ENCODE data around the gene SDHB. TPM values are rescaled to one million over a fixed set of nuclear protein-coding genes. Genes with fewer than 3 reads are reported as not detected.

SDHB gene
- total and polyA plus RNA-seq, 9 of the 15 experiments (the other 6 are each of a cell fraction or from before 2014, with no cell fraction given), result 207 to 554 (median 365) TPM

DNA sequence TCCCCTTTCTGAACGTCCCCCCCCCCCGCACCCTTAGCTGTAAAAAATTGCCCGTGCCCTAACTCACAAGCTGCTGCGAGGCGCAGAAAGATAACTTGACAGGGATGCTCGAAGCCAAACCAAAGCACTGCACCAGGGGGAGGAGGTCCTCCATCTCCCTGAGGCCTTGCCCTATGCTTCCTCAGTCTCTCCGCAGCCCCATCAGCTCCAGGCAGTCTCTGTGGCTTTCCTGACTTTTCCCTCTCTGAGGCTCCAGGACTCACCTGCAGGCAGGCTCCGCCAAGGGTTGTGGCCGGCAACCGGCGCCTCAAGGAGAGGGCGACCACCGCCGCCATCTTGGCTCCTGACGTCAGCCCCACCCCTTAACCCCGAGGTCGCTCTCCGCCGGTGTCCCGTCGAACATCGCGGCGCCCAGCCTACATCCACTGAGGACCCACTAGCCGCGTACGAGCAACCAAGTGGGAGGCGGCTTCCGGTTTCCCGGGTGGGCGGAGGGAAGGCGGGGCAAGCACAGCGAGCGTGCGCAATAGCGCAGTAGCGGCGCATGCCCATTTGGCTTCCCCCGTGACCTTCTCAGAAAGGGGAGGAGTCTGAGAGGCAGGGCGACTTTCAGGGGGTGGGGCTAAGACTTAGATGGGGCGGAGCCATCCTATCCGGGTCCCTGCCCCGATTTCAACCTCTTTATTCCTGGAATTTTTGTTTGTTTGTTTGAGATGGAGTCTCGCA lies at the start of gene SDHB (continued):
- no peak for TF ChIP-seq TOE1 (IDR thresholded peaks at IDR 0.05; ENCODE audit: borderline replicate concordance)
- TF ChIP-seq TOE1 (CRISPR knock-in tag; IDR thresholded peaks at IDR 0.05; ENCODE audit: borderline replicate concordance, low read depth), result no peak
- TF ChIP-seq, protein P1, sequence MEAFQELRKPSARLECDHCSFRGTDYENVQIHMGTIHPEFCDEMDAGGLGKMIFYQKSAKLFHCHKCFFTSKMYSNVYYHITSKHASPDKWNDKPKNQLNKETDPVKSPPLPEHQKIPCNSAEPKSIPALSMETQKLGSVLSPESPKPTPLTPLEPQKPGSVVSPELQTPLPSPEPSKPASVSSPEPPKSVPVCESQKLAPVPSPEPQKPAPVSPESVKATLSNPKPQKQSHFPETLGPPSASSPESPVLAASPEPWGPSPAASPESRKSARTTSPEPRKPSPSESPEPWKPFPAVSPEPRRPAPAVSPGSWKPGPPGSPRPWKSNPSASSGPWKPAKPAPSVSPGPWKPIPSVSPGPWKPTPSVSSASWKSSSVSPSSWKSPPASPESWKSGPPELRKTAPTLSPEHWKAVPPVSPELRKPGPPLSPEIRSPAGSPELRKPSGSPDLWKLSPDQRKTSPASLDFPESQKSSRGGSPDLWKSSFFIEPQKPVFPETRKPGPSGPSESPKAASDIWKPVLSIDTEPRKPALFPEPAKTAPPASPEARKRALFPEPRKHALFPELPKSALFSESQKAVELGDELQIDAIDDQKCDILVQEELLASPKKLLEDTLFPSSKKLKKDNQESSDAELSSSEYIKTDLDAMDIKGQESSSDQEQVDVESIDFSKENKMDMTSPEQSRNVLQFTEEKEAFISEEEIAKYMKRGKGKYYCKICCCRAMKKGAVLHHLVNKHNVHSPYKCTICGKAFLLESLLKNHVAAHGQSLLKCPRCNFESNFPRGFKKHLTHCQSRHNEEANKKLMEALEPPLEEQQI (IDR thresholded peaks at IDR 0.05), result no peak
- TF ChIP-seq CHD2 (IDR thresholded peaks at IDR 0.05; ENCODE audit: low read depth, low read length), result peak; percentile 55; the same call in 1 of the 2 replicates
- TF ChIP-seq SRSF9 (IDR thresholded peaks at IDR 0.05; ENCODE audit: borderline replicate concordance, low read depth, low read length), result no peak
- TF ChIP-seq CEBPG (CRISPR knock-in tag; IDR thresholded peaks at IDR 0.05), result 0 out of 2 replicates have a peak, but pooled peaks have one; percentile 24
- no peak for TF ChIP-seq CEBPG (tag; conservative IDR thresholded peaks at IDR 0.05 in 1 of 2, IDR thresholded peaks at IDR 0.05 in 1 of 2)
- TF ChIP-seq NFIX (CRISPR knock-in tag; IDR thresholded peaks at IDR 0.05; ENCODE audit: low read depth), result no peak
- TF ChIP-seq, protein P2, sequence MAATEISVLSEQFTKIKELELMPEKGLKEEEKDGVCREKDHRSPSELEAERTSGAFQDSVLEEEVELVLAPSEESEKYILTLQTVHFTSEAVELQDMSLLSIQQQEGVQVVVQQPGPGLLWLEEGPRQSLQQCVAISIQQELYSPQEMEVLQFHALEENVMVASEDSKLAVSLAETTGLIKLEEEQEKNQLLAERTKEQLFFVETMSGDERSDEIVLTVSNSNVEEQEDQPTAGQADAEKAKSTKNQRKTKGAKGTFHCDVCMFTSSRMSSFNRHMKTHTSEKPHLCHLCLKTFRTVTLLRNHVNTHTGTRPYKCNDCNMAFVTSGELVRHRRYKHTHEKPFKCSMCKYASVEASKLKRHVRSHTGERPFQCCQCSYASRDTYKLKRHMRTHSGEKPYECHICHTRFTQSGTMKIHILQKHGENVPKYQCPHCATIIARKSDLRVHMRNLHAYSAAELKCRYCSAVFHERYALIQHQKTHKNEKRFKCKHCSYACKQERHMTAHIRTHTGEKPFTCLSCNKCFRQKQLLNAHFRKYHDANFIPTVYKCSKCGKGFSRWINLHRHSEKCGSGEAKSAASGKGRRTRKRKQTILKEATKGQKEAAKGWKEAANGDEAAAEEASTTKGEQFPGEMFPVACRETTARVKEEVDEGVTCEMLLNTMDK (IDR thresholded peaks at IDR 0.05; ENCODE audit: borderline replicate concordance, insufficient read depth, low read depth, low read length, poor library complexity, severe bottlenecking), result no peak
- TF ChIP-seq ZNF232 (CRISPR knock-in tag; IDR thresholded peaks at IDR 0.05), result no peak
- TF ChIP-seq ATF1 (CRISPR knock-in tag; IDR thresholded peaks at IDR 0.05), result no peak
- peak; percentile 96 for TF ChIP-seq ATF1 (tag; IDR thresholded peaks at IDR 0.05)
- TF ChIP-seq, protein P3, sequence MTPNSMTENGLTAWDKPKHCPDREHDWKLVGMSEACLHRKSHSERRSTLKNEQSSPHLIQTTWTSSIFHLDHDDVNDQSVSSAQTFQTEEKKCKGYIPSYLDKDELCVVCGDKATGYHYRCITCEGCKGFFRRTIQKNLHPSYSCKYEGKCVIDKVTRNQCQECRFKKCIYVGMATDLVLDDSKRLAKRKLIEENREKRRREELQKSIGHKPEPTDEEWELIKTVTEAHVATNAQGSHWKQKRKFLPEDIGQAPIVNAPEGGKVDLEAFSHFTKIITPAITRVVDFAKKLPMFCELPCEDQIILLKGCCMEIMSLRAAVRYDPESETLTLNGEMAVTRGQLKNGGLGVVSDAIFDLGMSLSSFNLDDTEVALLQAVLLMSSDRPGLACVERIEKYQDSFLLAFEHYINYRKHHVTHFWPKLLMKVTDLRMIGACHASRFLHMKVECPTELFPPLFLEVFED (CRISPR knock-in tag; conservative IDR thresholded peaks at IDR 0.05), result no peak
- peak; percentile 81 to 86 for TF ChIP-seq MAZ (CRISPR knock-in tag; conservative IDR thresholded peaks at IDR 0.05 in 1 of 2, IDR thresholded peaks at IDR 0.05 in 1 of 2)
- TF ChIP-seq CHCHD3 (CRISPR knock-in tag; IDR thresholded peaks at IDR 0.05), result peak; percentile 73; the same call in 1 of the 2 replicates
- no peak for TF ChIP-seq TCF3 (CRISPR knock-in tag; IDR thresholded peaks at IDR 0.05)
- no peak for TF ChIP-seq BACH1 (tag; IDR thresholded peaks at IDR 0.05)
- TF ChIP-seq HDAC1 (IDR thresholded peaks at IDR 0.05), result peak in 1 of 2 experiments; percentile 90; a peak in 2 of 4 replicates
- TF ChIP-seq, protein P4, sequence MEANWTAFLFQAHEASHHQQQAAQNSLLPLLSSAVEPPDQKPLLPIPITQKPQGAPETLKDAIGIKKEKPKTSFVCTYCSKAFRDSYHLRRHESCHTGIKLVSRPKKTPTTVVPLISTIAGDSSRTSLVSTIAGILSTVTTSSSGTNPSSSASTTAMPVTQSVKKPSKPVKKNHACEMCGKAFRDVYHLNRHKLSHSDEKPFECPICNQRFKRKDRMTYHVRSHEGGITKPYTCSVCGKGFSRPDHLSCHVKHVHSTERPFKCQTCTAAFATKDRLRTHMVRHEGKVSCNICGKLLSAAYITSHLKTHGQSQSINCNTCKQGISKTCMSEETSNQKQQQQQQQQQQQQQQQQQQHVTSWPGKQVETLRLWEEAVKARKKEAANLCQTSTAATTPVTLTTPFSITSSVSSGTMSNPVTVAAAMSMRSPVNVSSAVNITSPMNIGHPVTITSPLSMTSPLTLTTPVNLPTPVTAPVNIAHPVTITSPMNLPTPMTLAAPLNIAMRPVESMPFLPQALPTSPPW (CRISPR knock-in tag; IDR thresholded peaks at IDR 0.05), result peak; percentile 54
